Activated CD4-positive, CD25-positive, alpha-beta regulatory T cell treated with anti-CD3 and anti-CD28 coated beads, Interleukin-2, amount 50 U/mL, for 72 hours (primary cell): ENCODE measurements around the gene SLITRK3.

Source experiments
- DNase-seq: peaks from one replicate; pipeline ENCODE4 v3.0.0; 2021

SLITRK3 gene

GRCh38 chr3:165195640-165196576, at the start of gene SLITRK3:
Gene SLITRK3, minus strand, starts transcription at chr3:165196384. Its CDS starts 5,554 bp downstream, at chr3:165190830.
- DNase-seq: no peak

GRCh38 chr3:165243597-165243996, 47.4 kb upstream of the SLITRK3 start:
- DNase-seq: no peak

GRCh38 chr3:165233501-165234195, 37.5 kb upstream of the SLITRK3 start:
- DNase-seq: no peak

- DNase-seq: no peak
These were observed 29.4 kb upstream of the SLITRK3 start for GRCh38 chr3:165225604-165226003.

GRCh38 chr3:165217739-165218138, 21.6 kb upstream of the SLITRK3 start:
- DNase-seq: no peak

- DNase-seq: no peak
These were observed 16.4 kb upstream of the SLITRK3 start for GRCh38 chr3:165212580-165212979.

GRCh38 chr3:165211721-165212120, 15.5 kb upstream of the SLITRK3 start:
- DNase-seq: no peak

GRCh38 chr3:165210727-165211126, 14.5 kb upstream of the SLITRK3 start:
- DNase-seq: no peak

GRCh38 chr3:165210132-165210531, 13.9 kb upstream of the SLITRK3 start:
- no peak for DNase-seq

- DNase-seq: no peak
These were observed 10.5 kb upstream of the SLITRK3 start for GRCh38 chr3:165206454-165207266.

- no peak for DNase-seq
These were observed 8.3 kb upstream of the SLITRK3 start for GRCh38 chr3:165204445-165204844.

- DNase-seq: no peak
These were observed 6.8 kb upstream of the SLITRK3 start for GRCh38 chr3:165202995-165203394.

GRCh38 chr3:165201964-165202363, 5.8 kb upstream of the SLITRK3 start:
- DNase-seq: no peak

GRCh38 chr3:165197481-165197800, 1.3 kb upstream of the SLITRK3 start:
- DNase-seq: no peak

- no peak for DNase-seq
These were observed 645 bp upstream of the SLITRK3 start for GRCh38 chr3:165196577-165197480.

GRCh38 chr3:165195241-165195639, 944 bp downstream of the SLITRK3 start:
- DNase-seq: no peak

- no peak for DNase-seq
These were observed 1.5 kb downstream of the SLITRK3 start for GRCh38 chr3:165194511-165195240.

GRCh38 chr3:165193366-165194254, 2.6 kb downstream of the SLITRK3 start:
- DNase-seq: no peak

GRCh38 chr3:165192610-165193192, 3.5 kb downstream of the SLITRK3 start:
- DNase-seq: no peak

- DNase-seq: no peak
These were observed 4.7 kb downstream of the SLITRK3 start for GRCh38 chr3:165191491-165191890.
